GM19193 (cell line): ENCODE measurements around the gene CX3CL1.

Source experiments
- POLR2A ChIP-seq: IDR thresholded peaks from 4 replicates; pipeline ENCODE4 v1.6.1; 2011; ENCODE audit not compliant: insufficient read depth, insufficient read length; ENCODE audit errors: extremely low read depth

Gene CX3CL1

DNA sequence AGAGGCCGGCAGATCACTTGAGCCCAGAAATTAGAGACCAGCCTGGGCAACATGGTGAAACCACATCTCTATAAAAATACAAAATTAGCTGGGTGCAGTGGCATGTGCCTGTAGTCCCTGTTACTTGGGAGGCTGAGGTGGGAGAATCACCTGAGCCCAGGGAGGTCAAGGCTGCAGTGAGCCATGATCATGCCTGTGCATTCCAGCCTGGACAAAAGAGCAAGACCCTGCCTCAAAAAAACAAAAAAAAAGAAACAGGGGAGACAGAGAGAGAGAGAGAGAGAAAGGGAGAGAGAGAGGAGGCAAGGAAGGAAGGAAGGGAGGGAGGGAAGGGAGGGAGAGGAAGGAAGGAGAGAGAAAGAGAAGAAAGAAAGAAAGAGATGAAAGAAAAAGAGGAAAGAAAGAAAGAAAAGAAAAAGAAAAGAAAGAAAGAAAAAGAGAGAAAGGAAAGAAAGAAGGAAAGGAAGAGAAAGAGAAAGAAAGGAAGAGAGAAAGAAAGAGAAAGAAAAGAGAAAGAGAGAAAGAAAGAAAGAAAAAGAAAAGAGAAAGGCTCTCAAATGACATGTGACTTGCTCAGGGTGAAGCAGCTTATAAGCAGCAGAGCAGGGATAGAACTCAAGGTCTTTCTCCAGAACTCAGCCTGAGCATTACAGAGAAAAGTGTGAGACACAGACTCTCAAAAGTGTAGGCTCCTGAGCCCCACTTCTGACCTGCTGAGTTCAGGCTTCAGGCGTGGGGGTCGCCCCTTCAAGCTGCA, 15.5 kb downstream of the CX3CL1 start:
- TF ChIP-seq POLR2A: no peak

- TF ChIP-seq POLR2A: no peak
Observed at GRCh38 chr16:57388359-57389086, 16.2 kb downstream of the CX3CL1 start.

GRCh38 chr16:57389087-57389468, 16.8 kb downstream of the CX3CL1 start:
- no peak for TF ChIP-seq POLR2A

DNA sequence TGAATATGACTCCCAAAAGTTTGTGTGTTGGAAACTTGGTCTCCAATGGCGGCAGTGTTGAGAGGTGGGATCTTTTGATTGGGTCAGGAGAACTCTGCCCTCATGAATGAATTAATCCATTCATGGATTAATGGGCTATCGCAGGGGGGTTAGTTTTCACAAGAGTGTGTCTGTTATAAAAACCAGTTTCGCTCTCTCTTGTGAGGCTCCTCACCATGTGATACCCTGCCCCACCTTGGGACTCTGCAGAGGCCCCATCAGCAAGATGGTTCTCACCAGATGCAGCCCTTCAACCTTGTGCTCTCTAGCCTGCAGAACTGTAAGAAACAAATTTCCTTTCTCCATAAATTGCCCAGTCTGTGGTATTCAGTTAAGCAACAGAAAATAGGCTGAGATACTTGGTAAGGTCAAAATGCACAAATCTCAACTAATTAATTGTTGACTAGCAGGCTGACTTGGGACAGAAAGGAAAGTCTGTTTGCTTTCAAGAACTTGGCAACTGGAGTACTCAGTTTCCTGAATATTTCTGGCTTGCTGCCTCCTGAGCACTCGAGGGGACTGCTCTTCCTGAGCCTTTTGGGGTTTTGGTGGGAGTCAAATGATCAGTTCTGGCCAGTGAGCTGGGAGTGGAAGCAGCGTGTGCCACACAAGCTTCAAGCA, 18.5 kb downstream of the CX3CL1 start:
- TF ChIP-seq POLR2A: no peak

DNA sequence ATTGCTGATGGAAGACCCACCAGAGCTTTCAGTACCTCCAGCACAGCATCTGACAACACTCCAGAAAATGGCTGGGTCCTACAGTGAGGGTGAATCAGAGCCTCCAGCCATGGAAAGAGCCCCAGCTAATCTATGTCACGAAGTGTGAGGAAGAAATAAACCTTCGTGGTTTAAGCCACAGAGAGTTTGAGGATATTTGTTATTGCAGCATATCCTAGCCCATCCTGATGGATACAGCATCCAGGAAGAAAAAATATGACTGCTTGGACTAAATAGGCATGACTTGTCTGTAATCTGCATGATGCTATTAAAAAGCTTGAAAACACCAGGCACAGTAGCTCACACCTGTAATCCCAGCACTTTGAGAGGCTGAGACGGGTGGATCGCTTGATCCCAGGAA, 19.0 kb downstream of the CX3CL1 start:
- no peak for TF ChIP-seq POLR2A

GRCh38 chr16:57391708-57392107, 19.4 kb downstream of the CX3CL1 start:
- no peak for TF ChIP-seq POLR2A

GRCh38 chr16:57392694-57393093, 20.4 kb downstream of the CX3CL1 start:
- no peak for TF ChIP-seq POLR2A

DNA sequence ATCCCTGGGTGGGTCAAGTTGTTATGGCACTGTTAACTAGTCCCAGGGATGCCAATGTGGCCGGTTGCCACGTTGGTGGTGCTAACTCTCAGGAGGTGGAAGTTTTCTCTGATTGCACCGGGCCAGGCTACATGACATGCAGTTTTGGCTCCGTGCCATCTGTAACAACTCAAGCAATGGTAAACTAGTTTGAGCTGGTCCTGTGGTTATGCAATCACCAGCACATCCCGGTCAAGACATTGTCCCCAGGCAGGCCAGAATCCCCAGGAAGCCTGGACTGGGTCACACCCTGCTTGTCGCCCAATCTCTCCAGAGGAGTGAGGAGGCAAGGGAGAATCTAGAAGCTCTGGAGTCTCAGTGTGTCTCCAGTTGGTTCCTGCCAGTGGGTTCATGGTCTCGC, 22.2 kb downstream of the CX3CL1 start:
- no peak for TF ChIP-seq POLR2A

DNA sequence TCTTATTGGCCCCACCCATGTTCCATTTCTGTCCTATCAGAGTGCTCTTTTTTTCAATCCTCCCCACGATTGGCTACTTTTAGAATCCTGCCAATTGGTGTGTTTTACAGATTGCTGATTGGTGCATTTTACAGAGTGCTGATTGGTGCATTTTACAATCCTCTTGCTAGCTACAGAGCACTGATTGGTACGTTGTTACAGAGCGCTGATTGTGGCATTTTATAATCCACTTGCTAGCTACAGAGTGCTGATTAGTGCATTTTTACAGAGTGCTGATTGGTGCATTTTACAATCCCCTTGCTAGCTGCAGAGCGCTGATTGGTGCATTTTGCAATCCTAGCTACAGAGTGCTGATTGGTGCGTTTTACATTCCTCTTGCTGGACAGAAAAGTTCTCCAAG, 22.7 kb downstream of the CX3CL1 start:
- TF ChIP-seq POLR2A: no peak

DNA sequence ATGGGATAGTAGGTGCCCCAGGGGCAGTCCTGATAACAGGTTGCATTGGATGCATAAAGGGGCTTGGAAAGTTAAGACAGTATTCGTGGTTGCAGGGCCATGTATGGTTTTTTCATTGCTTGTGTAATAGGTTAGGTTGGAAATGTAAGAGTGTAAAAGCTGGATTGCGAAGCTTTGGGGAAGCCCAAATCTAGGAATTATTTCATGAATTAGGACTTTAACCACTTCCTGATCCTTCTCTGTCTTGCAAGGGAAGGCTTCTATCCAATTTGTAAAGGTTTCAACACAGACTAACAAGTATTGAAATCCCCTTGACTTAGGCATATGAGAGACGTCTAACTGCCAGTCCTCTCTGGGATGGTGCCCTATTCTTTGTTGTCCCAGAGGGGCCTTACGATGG, 24.5 kb downstream of the CX3CL1 start:
- no peak for TF ChIP-seq POLR2A

- TF ChIP-seq POLR2A: no peak
Observed at GRCh38 chr16:57401943-57402640, 29.8 kb downstream of the CX3CL1 start.

- TF ChIP-seq POLR2A: no peak
Observed at GRCh38 chr16:57403965-57404817, 31.9 kb downstream of the CX3CL1 start, which contains the start of gene CCL17. CCL17 (plus strand) TSS chr16:57404767; CDS start chr16:57413933, 9,166 bp downstream.

DNA sequence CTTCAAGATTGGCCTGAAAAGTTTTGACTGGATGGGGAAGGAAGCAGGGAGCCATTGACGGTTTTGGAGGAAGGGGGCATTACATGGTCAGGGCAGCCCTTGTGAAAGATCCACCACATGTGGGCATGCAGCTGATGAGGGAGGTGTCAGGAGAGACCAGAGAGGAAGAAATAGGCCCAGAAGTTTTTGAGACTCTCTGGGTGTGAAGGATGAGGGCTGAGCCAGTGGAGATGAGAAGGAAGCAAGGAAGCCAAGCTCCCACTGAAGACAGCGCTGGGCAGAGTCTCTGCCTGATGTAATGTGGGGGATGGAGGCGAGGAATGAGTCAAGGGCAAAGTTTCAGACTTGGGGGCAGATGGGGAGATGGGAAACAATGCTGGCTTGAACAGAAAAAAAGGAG, 32.8 kb downstream of the CX3CL1 start:
- TF ChIP-seq POLR2A: no peak

DNA sequence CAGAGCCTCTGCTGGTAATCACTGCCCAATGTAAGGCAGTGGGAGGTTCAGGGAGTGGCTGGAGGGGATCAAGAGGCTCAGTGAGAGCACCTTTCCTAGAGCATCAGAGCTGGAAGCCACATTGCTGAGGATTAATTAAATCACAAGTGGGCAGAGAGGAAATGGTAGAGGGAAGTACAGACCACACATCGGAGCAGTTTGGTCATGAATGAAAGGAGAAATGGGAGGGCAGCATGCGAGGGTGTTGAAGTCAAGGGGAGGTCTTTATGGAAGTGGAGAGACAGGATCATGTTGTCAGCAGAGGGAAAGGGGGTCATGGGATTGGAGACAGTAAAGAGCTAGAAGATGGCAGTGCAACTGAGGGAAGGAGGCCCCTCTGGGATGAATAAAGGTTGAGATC, 34.6 kb downstream of the CX3CL1 start:
- no peak for TF ChIP-seq POLR2A
